ENCODE measurements around the gene PLOD2.

GRCh38 chr3:146128939-146129338 is 32.0 kb downstream of the PLOD2 start:
- TF ChIP-seq CTCF (IDR thresholded peaks at IDR 0.05) (no peak), POLR2A (IDR thresholded peaks at IDR 0.05) (no peak)
